HS-5 (cell line): ENCODE data around the gene CHSY3.
A peak's percentile ranks its signal among the peaks of the same experiment; 100 is the strongest.

Source experiments
- DNase-seq: peaks from one replicate; pipeline ENCODE4 v3.0.0-alpha.2; 2012; ENCODE audit warnings: low read depth

CHSY3 gene

DNA sequence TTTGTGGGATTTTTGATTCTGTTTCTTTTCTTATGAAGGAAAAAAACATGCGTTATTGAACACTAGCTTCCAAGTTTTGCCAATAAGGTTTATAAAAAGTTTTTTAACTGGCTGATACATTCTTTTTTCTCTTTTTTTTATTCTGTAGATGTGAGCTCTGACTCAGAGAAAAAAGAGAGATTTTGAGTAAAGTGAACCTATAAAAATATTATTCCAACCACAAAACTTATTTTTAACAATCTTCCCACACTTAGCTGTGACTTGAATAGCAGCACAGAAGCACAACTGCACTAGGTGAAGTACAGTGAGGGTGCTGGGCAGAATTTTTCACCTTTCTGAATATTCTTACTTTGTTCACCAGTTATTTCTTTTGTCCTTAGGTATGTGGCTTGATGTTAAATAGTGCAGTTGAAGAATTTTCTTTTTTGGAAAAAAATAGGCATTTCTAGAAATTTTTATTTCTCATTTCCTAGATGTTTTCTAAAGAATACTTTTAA, 41.6 kb downstream of the CHSY3 start:
- DNase-seq = no peak

DNA sequence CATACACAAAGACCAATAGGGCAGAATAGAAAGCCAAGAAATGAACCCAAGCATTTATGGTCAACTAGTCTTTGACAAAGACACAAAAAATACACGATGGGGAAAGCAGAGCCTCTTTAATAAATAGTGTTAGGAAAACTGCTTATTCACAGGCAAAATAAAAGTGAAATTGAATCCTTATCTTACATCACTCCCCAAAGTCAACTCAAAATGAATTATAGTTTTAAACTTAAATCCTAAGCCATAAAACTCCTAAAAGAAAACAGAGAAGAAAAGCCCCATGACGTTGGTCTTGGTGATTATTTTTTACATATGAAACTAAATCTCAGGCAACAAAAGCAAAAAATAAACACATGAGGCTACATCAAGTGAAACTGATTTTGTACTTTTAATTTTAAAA, 46.8 kb downstream of the CHSY3 start:
- DNase-seq = no peak

DNA sequence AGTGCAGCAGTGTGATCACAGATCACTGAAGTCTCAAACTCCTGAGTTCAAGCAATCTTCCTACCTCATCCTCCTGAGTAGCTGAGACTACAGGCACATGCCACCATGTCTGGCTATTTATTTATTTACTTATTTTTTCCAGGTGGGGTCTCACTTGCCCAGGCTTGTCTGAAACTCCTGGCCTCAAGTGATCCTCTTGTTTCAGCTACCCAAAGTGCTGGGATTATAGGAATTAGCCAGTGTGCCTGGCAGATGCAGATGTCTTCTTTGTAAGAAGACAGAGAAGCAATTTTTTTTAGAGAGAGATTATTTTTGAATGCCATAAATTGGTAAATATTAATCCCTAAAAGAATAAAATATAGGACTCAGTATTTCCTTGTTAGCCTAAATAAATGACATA, 54.3 kb downstream of the CHSY3 start:
- DNase-seq = no peak

DNA sequence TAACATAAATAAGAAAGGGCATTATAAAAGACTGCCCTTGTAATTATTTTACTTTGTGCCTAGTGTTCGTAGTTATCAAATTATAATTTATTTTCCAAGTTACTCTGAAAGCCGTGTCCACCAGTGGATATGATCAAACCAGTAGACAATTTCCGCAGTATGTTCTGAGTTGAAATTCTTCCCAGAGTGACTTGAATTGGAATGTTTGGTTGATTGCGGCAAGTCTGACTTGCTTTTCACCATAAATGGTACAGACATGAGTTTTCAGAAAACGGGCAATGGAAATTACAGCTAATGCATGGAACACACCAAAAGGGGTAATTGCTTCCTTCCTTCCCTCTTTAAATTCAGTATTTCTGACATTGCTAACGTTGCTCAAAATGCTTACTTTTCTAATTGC, 56.6 kb downstream of the CHSY3 start:
- DNase-seq = no peak

DNA sequence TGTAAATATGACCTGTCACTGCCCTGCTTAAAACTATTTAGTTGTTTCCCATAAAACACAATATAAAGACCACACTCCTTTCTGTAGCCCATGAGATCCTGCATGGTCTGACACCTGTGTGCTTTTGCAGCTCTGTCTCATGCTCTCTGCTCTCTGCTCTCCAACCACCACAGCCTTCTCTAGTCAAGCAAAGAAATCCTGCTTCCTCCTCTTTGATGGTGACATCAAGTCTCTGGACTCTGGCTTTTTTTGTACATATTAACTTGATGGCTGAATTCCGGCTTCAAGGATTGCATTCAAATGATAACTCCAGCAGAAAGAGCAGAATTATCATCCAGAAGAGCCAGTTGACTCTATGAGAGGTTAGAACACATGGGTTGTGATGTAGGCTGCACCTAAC, 58.2 kb downstream of the CHSY3 start:
- no peak for DNase-seq

DNA sequence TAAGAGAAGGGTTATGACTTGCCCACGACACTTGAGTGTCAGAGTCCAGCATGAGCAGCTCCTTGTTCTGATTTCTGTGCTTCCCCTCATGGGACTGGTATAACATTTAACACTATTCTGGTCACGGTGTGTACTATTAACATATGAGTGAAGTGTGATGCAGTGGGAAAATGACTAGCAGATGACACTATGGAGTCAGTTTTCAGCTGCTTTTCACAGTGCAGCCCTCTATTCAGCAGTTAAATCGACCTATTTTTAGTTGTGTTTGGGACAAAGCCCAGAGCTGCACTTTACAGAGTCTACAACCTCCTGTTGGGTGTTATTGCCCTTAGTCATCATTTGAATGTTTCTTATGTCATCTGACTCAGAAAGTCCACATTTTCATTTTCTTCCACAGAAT, 59.1 kb downstream of the CHSY3 start:
- peak; percentile 63 for DNase-seq

DNA sequence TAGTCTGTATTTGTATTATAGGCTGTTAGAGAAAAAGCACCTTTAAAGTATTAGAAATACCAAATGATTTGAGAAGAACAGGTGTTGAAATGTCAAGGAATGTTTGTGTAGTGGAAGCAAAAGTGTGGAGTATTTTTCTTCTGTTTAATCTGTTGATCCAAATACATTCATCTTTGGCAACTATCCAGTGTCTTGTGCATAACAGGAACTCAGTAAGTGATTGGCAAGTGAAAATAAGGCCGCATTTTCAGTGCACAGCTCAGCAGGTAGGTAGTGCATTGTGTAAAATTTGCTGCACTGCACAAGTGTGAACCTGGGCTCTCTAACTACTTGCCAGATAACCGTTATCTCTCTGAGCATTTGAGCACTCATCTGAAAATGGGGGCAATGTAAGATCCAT, 61.8 kb downstream of the CHSY3 start:
- DNase-seq = no peak

DNA sequence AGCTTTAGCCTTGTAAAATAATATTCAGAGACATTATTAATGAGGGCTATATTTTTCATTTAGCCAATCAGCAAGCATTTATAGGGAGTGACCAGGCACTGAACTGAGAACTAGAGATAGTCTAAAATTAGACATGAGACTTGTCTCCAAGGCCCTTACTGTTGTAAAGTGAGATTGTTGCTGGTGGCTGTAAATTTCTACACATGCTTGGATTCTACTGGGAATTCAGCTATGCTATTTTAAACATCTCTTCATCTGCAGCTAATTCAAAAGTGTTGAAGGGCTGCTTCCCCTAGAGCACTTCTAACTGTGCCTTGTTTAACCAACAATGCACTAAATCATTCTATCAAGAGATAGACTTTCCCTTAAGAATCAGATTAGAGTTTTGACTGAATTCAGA, 67.4 kb downstream of the CHSY3 start:
- DNase-seq = no peak

DNA sequence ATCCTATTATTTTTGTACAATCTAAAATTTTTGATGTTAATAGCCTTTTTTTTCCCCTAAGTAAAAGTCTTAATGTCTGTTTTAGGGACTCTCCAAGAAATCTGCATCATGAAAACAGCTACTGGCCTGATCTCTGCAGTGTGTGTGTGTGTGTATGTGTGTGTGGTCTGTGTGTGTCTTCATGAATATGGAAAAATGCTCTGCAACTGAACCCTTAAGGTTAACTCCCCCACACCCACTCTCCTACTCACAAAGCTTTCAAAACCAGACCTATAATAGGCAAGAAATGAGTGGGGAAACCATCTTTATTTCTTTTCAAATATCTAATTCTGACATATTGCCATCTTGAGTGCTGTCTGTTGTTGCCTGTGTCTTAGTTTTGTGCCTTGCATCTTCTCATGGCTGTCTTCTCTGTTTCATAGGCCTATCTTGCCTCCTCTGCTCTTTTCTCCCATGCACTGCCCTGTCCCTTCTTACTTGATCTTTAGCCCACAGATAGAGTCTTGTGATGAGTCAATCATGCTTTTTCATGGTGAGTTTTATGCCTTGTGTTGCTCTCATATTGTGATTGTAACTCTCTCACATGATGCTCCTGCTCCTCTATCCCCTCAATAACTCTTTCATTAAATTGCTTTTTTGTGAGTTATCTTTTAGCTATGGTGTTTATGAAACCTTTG, 68.3 kb downstream of the CHSY3 start:
- no peak for DNase-seq

DNA sequence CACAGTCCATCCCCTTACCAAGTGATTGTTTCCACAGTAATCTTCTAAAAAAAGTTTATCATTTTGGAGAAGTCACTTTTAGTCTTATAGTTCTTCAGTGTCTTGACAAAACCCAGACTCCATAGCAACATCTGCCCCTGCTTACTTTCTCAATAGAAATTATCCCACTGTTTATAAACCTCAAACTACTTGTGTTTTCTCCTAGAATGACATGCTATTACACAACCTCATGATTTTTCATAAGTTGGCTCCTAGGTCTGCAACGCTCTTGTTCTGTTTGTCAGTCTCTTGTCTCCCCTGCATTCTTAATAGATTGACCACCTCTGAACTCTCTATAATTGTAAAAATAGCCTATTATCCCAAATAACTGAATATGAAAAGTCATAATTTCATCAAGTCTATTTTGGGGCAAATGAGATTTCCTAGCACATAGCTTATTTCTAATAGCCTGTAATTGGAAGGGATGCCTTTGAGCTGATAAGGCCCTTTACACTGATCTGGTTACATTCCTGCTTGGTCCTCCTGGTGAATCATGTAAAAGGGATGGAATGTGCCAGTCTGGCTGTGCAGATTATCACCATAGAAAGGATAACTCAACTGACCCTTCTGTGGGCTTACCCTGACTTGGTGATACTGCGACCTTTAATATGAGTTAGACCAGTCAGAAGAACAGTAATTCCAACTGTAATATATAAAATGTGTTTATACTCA, 69.6 kb downstream of the CHSY3 start:
- DNase-seq = peak; percentile 35

DNA sequence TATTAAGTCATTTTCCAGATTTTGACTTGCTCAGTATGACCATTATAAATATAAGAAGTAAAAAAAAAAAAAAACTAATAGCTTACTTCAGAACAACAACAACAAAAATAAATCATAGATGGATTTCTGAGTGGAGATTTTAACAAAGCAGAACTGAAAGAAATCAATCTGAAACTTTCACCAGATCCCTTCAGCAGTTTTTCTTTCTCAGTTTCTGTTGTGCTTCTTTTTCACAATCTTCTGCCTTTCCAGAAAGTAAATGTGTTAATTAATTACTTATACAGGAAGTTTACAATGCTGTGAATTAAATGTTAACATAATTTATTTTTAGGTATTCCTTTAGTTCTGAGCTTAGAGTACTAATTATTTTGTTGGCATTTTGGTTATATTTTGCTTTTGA, 73.5 kb downstream of the CHSY3 start:
- DNase-seq = no peak

DNA sequence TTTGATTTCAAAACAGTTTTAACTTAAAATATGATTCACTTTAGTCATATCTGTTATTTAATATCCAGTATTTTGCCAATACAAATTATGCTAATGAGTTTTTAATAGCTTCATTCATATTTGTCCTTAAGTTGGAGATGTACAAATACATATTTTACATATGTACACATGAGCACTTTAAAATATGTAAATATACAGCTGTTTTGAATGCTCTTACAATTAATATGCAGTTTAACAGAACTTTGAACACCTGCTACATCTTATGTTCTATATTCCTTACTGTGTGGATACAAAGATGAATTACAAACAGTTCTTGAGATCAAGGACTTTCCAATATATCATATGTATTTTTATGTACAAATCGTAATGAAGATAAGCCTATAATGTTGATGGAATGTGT, 74.0 kb downstream of the CHSY3 start:
- no peak for DNase-seq

DNA sequence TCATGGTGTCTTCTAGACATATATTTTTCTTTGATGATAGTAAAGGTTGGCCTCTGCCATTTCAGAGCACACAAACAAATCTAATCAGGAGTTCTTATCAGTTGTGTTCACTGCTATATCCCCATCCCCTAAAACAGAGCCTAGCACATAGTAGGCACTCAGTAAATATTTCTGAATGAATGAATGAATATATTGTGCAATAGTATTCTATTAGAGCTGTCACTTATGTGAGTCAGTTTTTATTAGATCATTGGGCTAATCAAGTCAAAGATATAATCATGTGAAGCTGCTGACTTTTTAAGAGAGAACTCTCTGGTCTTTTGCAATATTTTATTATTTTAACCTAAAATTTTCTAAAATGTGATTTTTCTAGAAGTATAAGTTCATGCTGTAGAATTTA, 84.2 kb downstream of the CHSY3 start:
- no peak for DNase-seq

DNA sequence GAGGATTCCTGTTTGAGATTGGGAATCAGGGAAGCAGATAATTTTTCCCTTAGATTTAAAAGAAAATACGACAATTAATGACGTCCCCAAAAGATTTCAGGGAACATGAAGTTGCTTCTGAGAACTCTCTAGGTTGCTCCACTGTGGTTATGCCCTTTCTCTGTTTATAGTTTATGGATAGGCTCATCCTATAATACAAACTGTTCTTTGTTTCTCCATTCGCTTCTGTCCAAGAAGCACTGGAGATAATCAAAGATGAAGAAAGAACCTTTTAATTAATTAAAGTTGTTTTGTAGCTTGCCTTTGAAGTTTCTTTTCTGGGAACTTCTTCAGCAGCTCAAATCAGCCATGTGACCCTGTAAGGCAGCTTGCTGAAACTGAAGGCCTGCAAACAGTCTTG, 87.5 kb downstream of the CHSY3 start:
- no peak for DNase-seq

DNA sequence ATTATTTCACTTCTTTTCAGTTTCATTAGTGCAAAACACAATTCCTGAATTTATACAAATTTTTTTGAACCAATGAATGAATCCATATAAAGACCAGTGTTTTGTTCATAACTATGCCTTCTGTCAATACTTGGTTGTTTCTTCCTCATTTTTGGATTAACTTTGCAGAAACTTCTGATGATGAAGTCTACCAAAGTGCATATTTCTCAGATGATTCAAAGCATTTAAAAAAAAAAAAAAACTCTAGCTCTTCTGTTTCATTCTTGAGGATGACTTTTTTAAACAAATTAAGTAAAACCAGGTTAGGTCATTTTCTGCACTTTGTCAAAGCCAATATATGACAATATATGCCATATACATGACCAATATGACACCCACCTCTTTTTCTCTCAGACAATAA, 92.6 kb downstream of the CHSY3 start:
- peak; percentile 29 for DNase-seq

DNA sequence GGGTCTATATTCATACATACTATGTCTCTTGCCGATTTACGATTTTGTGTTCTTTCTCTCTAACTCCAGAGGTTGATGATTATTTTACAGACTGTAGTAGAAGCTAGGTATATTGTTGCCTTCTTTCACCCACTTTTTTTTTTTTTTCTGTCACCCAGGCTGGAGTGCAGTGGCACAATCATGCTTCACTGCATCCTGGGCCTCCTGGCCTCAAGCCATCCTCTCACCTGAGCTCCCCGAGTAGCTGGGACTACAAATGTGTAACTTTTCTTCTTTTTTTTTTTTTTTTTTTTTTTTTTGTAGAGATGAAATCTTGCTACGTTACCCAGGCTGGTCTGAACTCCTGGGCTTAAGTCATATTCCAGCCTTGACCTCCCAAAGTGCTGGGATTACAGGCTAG, 96.2 kb downstream of the CHSY3 start:
- DNase-seq = no peak

DNA sequence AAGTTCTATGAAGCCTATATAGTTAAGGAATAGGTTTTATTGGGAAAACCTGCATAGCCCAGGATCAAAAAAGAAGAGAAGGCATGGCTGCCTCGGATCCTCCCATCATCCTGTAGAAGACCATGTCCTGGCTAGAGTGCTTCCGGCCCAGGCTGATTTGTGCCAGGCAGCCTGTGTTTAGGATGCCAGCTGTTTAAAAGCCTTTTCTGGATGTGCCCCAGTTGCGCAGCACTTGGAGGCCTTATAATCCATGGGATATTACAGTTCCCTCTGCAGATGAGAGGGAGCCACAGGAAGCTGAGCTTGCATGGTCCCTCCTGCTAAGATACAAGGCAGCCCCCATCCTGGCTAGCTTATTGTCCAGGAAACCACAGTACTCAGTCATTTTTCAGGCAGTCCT, 97.9 kb downstream of the CHSY3 start:
- no peak for DNase-seq

DNA sequence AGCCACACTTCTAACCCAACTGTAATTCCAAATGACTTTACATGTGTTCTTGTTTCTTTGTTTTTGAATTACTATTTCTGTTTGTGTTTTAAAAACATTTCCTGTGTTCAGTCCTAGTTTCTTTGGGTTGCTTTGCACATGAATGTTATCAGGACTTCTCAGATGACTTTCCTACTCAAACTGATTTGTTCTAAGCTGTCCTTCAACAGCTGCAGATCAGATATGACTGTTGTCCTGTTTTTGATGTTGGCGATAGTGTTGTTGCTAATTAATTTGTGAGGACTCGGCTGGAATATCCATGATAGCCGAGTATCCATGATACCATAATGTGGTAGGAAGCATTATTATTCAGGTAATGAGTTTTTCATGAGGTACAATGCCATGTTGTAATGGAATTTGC, 98.6 kb downstream of the CHSY3 start:
- DNase-seq = no peak

DNA sequence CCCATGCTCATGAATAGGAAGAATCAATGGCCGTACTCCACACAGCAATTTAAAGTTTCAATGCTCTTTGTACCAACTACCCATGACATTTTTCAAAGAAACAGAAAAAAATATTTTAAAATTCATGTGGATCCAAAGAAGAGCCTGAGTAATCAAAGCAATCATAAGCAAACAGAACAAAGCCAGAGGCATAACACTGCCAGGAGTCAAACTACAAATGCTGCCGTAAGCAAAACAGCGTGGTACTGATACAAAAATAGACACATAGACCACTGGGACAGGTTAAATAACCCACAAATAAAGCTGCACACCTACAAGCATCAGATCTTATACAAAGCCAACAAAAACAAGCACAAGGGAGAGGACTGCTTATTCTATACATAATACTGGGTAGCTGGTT, 107.7 kb downstream of the CHSY3 start:
- no peak for DNase-seq

DNA sequence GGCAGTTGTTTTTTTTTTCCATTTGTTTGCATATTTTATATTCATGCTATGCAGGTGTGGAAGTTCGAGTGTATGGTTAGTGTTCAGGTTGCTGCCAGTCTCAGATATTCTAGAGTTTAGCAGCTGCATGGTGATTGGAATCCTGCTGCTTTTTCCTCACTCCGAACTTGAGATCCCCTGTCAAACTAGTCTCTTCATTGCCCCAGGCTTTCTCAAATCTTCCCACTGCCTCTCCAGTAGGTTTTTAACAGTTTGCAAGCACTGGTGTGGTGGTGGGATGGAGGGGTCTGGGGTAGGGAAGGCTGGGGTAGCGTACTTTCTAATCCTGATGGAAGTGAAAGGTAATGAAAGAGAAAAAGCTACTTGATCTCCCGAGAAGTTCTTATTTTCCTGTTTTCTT, 112.9 kb downstream of the CHSY3 start:
- DNase-seq = no peak

DNA sequence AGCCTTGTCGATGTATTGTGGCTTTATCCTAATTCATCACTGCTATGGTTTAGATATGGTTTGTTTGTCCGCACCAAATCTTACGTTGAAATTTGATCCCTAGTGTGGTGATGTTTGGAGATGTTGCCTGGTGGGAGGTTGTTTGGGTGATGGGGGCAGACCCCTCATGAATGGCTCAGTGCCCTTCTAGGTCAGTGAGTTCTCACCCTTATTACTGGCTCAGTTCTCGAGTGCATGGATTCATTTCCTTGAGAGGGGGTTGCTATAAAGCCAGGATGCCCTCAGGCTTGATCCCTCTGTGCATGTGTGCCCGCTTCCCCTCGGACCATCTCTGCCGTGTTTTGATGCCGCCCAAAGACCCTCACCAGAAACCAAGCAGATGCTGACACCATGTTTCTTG, 114.4 kb downstream of the CHSY3 start:
- DNase-seq = no peak

DNA sequence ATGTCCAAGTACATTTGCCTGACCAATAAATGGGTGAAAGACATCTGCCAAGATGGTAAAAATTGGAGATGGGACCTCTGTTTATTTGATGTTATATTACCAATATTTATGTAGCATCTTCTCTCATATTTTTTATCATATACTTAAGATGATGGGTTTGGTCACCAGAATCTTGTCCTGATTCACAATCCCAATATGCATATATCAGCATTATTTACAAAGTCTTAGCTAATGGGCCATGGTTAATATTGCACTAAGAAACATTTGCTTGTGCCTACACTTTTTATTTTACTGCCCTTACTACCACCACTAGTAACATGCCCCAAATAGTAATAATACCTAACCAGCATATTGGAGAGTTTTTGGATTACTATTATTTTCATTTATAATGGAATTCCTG, 116.7 kb downstream of the CHSY3 start:
- DNase-seq = no peak

DNA sequence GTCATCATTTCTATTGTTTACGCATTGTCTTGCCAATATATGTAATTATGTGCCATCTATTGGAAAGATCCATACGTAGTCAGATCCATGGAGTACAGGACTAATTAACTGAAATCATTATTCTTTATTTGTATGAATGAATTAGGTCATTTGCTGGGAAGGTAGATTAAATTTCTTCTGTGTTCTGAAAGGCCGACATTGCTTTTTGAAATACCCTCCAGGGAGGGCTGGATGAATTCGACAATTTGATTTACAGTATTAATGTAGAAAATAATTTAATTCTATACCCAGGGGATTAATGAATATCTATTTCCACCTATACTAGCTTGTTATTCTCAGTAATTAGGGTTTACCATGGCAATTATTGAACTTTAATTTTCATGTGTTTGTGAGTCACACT, 117.6 kb downstream of the CHSY3 start:
- no peak for DNase-seq

DNA sequence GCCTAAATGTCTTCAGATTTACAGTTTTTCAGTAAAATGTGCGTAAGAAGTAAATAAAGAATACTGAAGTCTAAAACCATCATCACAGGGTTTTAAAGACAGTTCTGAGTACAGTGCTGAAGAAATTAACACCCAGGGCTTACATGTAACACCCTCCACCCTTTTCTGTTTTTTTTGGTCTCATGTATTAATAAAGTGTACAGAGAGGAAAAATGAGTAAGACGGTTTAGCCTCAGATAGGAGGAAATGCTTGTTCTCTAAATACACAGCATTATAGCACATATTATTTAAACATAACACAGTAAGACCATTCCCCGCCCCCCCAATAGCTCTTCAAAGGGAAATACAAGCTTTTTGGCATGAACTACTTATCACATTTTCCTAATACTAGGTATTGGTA, 119.3 kb downstream of the CHSY3 start:
- no peak for DNase-seq
